K562 (cell line): ENCODE measurements around the gene ZFPM1. TPM values are rescaled to one million over a fixed set of nuclear protein-coding genes. Genes with fewer than 3 reads are reported as not detected.

ENCODE experiments used
- BCOR ChIP-seq: fragments of 450-650 bp; IDR thresholded peaks from 2 replicates; pipeline ENCODE4 v1.6.1; 2016
- CBFA2T3 ChIP-seq: fragments of 450-650 bp; IDR thresholded peaks from 2 replicates; pipeline ENCODE4 v1.6.1; 2017
- DDX20 ChIP-seq: fragments of 450-650 bp; IDR thresholded peaks from 2 replicates; pipeline ENCODE4 v1.6.1; 2016; ENCODE audit warnings: missing genetic modification characterization, low read depth, mild to moderate bottlenecking, missing compliant biosample characterization, moderate library complexity
- EP400 ChIP-seq: fragments of 450-650 bp; IDR thresholded peaks from 2 replicates; pipeline ENCODE4 v1.6.1; 2017; ENCODE audit warnings: antibody characterized with exemption, mild to moderate bottlenecking, moderate library complexity
- HSF4 ChIP-seq: fragments of 250-450 bp; sonication (Bioruptor Pico); IDR thresholded peaks from 2 replicates; pipeline ENCODE4 v2.1.2; 2022; ENCODE audit warnings: mild to moderate bottlenecking, moderate library complexity, borderline replicate concordance
- NR2F6 ChIP-seq: fragments of 450-650 bp; formaldehyde crosslinking; IDR thresholded peaks from 2 replicates; pipeline ENCODE4 v1.4.0; 2020; ENCODE audit warnings: mild to moderate bottlenecking
- POLR2AphosphoS5 ChIP-seq: IDR thresholded peaks from 2 replicates; pipeline ENCODE4 v1.6.1; 2011; ENCODE audit warnings: mild to moderate bottlenecking, low read depth, low read length, moderate library complexity; ENCODE audit not compliant: control insufficient read depth, insufficient read depth
- SOX6 ChIP-seq: fragments of 450-650 bp; IDR thresholded peaks from 2 replicates; pipeline ENCODE4 v1.6.1; 2014; ENCODE audit warnings: mild to moderate bottlenecking
- SREBF1 ChIP-seq: fragments of 150-350 bp; IDR thresholded peaks from 2 replicates; pipeline ENCODE4 v1.6.1; 2014; ENCODE audit warnings: antibody characterized with exemption, low read depth, low read length, borderline replicate concordance
- ZNF184 ChIP-seq: sonication (generic); formaldehyde crosslinking; IDR thresholded peaks from 2 replicates; pipeline ENCODE4 v1.5.0; 2020; ENCODE audit warnings: missing genetic modification reagents
- ZNF197 ChIP-seq: fragments of 200-800 bp; sonication (Bioruptor generic); IDR thresholded peaks from 2 replicates; pipeline ENCODE4 v1.6.1; 2016; ENCODE audit warnings: low read depth, missing genetic modification characterization, missing compliant biosample characterization
- polyA plus RNA-seq, 8 experiments: library from polyadenylated mRNA; depleted of rRNA in 4 of 8; stranded (reverse) in 5 of 8; unstranded in 3 of 8; fragments of >200 nt; fragmentation: Nextera tagmentation in 2 of 8; fragmentation: Illumina TruSeq in 1 of 8; extraction: Ambion mirVana in 2 of 8; extraction: Trizol in 1 of 8; gene quantifications; 2 replicates each; pipeline versions ENCODE4 v1.2.1 to v1.2.3, GENCODE V29; 2011 to 2014; ENCODE audit warnings: inconsistent platforms in 1 of 8, missing spikeins in 1 of 8
- total RNA-seq, 7 experiments: library from RNA; depleted of rRNA in 6 of 7; stranded (reverse); fragments of >200 nt in 6 of 7; fragmentation: Illumina TruSeq in 2 of 7; extraction: Trizol in 2 of 7; gene quantifications; 2 replicates each; pipeline versions ENCODE4 v1.2.1 to v1.2.3, GENCODE V29; 2011 to 2021; ENCODE audit warnings: low replicate concordance in 1 of 7
- TF ChIP-seq, protein P1 (sequence below): sonication (generic); formaldehyde crosslinking; IDR thresholded peaks from 2 replicates; pipeline ENCODE4 v1.8.0; 2023; ENCODE audit warnings: missing genetic modification reagents, mild to moderate bottlenecking, borderline replicate concordance
- TF ChIP-seq, protein P2 (sequence below): fragments of 250-450 bp; sonication (Bioruptor Pico); IDR thresholded peaks from 2 replicates; pipeline ENCODE4 v1.4.0; 2020; ENCODE audit warnings: borderline replicate concordance

ZFPM1 gene
- total and polyA plus RNA-seq, 9 of the 15 experiments (the other 6 are each of a cell fraction or from before 2014, with no cell fraction given): 0.03 to 35.9 (median 1.4) TPM

- TF ChIP-seq, protein P1, sequence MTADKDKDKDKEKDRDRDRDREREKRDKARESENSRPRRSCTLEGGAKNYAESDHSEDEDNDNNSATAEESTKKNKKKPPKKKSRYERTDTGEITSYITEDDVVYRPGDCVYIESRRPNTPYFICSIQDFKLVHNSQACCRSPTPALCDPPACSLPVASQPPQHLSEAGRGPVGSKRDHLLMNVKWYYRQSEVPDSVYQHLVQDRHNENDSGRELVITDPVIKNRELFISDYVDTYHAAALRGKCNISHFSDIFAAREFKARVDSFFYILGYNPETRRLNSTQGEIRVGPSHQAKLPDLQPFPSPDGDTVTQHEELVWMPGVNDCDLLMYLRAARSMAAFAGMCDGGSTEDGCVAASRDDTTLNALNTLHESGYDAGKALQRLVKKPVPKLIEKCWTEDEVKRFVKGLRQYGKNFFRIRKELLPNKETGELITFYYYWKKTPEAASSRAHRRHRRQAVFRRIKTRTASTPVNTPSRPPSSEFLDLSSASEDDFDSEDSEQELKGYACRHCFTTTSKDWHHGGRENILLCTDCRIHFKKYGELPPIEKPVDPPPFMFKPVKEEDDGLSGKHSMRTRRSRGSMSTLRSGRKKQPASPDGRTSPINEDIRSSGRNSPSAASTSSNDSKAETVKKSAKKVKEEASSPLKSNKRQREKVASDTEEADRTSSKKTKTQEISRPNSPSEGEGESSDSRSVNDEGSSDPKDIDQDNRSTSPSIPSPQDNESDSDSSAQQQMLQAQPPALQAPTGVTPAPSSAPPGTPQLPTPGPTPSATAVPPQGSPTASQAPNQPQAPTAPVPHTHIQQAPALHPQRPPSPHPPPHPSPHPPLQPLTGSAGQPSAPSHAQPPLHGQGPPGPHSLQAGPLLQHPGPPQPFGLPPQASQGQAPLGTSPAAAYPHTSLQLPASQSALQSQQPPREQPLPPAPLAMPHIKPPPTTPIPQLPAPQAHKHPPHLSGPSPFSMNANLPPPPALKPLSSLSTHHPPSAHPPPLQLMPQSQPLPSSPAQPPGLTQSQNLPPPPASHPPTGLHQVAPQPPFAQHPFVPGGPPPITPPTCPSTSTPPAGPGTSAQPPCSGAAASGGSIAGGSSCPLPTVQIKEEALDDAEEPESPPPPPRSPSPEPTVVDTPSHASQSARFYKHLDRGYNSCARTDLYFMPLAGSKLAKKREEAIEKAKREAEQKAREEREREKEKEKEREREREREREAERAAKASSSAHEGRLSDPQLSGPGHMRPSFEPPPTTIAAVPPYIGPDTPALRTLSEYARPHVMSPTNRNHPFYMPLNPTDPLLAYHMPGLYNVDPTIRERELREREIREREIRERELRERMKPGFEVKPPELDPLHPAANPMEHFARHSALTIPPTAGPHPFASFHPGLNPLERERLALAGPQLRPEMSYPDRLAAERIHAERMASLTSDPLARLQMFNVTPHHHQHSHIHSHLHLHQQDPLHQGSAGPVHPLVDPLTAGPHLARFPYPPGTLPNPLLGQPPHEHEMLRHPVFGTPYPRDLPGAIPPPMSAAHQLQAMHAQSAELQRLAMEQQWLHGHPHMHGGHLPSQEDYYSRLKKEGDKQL (CRISPR knock-in tag): no peak
- TF ChIP-seq SREBF1 (no peak), ZNF197 (CRISPR knock-in tag) (no peak), HSF4 (no peak), POLR2AphosphoS5 (no peak), NR2F6 (CRISPR knock-in tag) (no peak), CBFA2T3 (peak; percentile 34; the same call in 1 of the 2 replicates), SOX6 (no peak), BCOR (peak; percentile 98), EP400 (no peak), ZNF184 (CRISPR knock-in tag) (no peak), DDX20 (tag) (no peak)
- TF ChIP-seq, protein P2, sequence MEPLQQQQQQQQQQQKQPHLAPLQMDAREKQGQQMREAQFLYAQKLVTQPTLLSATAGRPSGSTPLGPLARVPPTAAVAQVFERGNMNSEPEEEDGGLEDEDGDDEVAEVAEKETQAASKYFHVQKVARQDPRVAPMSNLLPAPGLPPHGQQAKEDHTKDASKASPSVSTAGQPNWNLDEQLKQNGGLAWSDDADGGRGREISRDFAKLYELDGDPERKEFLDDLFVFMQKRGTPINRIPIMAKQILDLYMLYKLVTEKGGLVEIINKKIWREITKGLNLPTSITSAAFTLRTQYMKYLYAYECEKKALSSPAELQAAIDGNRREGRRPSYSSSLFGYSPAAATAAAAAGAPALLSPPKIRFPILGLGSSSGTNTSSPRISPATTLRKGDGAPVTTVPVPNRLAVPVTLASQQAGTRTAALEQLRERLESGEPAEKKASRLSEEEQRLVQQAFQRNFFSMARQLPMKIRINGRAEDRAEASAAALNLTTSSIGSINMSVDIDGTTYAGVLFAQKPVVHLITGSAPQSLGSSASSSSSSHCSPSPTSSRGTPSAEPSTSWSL (CRISPR knock-in tag): no peak
Observed at GRCh38 chr16:88458039-88458772, 5.1 kb downstream of the ZFPM1 start (continued).
